ENCODE data around the gene MYOZ3. TPM values are rescaled to one million over a fixed set of nuclear protein-coding genes. Genes with fewer than 3 reads are reported as not detected.
A peak's percentile ranks its signal among the peaks of the same experiment; 100 is the strongest.

The MYOZ3 gene
- total RNA-seq, 1 donor from 2014 or later: 6.1 TPM

GRCh38 chr5:150642567-150642927 lies 18.5 kb upstream of the MYOZ3 start:
- no peaks in the 10 kb centered on the region for H3K36me3 Mint-ChIP-seq
- H3K4me3 Mint-ChIP-seq: no peak overlapping the region
- no peak for TF ChIP-seq CTCF (conservative IDR thresholded peaks at IDR 0.05)
- no peaks in the 10 kb centered on the region for H3K27me3 Mint-ChIP-seq
- H3K9me3 Mint-ChIP-seq: no peaks in the 10 kb centered on the region
- H3K4me1 Mint-ChIP-seq (ENCODE audit: unreplicated experiment): peaks cover 67% of the 10 kb centered on the region
- DNase-seq (ENCODE audit: extremely low spot score, unreplicated experiment): no peak
- H3K27ac Mint-ChIP-seq: no peak overlapping the region

- Mint-ChIP-seq H3K9me3 (no peaks in the 10 kb centered on the region), H3K27ac (no peak overlapping the region), H3K4me3 (no peak overlapping the region), H3K4me1 (ENCODE audit: unreplicated experiment) (peaks cover 63% of the 10 kb centered on the region), H3K36me3 (no peaks in the 10 kb centered on the region), H3K27me3 (no peaks in the 10 kb centered on the region)
- TF ChIP-seq CTCF (conservative IDR thresholded peaks at IDR 0.05): no peak
- DNase-seq (ENCODE audit: extremely low spot score, unreplicated experiment): no peak
Measured at GRCh38 chr5:150642991-150643710, 17.9 kb upstream of the MYOZ3 start.

- Mint-ChIP-seq H3K27ac (peak overlapping the region; percentile 69), H3K27me3 (no peaks in the 10 kb centered on the region), H3K4me3 (peak overlapping the region; percentile 7), H3K4me1 (ENCODE audit: unreplicated experiment) (peaks cover 58% of the 10 kb centered on the region), H3K9me3 (no peaks in the 10 kb centered on the region), H3K36me3 (no peaks in the 10 kb centered on the region)
- DNase-seq (ENCODE audit: extremely low spot score, unreplicated experiment): no peak
- no peak for TF ChIP-seq CTCF (conservative IDR thresholded peaks at IDR 0.05)
Measured at GRCh38 chr5:150644058-150644457, 17.0 kb upstream of the MYOZ3 start.

GRCh38 chr5:150644514-150644913 lies 16.5 kb upstream of the MYOZ3 start:
- Mint-ChIP-seq H3K4me3 (peak overlapping the region; percentile 7), H3K27me3 (no peaks in the 10 kb centered on the region), H3K27ac (peak overlapping the region; percentile 69), H3K9me3 (no peaks in the 10 kb centered on the region), H3K4me1 (ENCODE audit: unreplicated experiment) (peaks cover 54% of the 10 kb centered on the region), H3K36me3 (no peaks in the 10 kb centered on the region)
- DNase-seq (ENCODE audit: extremely low spot score, unreplicated experiment): no peak
- TF ChIP-seq CTCF (conservative IDR thresholded peaks at IDR 0.05): no peak

GRCh38 chr5:150645070-150645700 lies 15.9 kb upstream of the MYOZ3 start:
- Mint-ChIP-seq H3K4me1 (ENCODE audit: unreplicated experiment) (peaks cover 48% of the 10 kb centered on the region), H3K9me3 (no peaks in the 10 kb centered on the region), H3K27ac (no peak overlapping the region), H3K36me3 (no peaks in the 10 kb centered on the region), H3K27me3 (no peaks in the 10 kb centered on the region), H3K4me3 (no peak overlapping the region)
- no peak for DNase-seq (ENCODE audit: extremely low spot score, unreplicated experiment)
- TF ChIP-seq CTCF (conservative IDR thresholded peaks at IDR 0.05): no peak

Data from type B pancreatic cell (in vitro differentiated cells).